DND-41 (cell line): ENCODE data around the gene CTAGE8.

Source experiments
- EZH2 ChIP-seq: IDR thresholded peaks from 3 replicates; pipeline ENCODE4 v1.6.1; 2012; ENCODE audit warnings: borderline replicate concordance, low read depth, mild to moderate bottlenecking, moderate library complexity, low read length, inconsistent platforms; ENCODE audit not compliant: severe bottlenecking
- TF ChIP-seq, protein P1 (sequence below): IDR thresholded peaks from 2 replicates; pipeline ENCODE4 v1.5.1; 2012; ENCODE audit warnings: borderline replicate concordance, low read length, moderate library complexity, mild to moderate bottlenecking; ENCODE audit not compliant: poor library complexity, severe bottlenecking; ENCODE audit errors: extremely low read depth

DNA sequence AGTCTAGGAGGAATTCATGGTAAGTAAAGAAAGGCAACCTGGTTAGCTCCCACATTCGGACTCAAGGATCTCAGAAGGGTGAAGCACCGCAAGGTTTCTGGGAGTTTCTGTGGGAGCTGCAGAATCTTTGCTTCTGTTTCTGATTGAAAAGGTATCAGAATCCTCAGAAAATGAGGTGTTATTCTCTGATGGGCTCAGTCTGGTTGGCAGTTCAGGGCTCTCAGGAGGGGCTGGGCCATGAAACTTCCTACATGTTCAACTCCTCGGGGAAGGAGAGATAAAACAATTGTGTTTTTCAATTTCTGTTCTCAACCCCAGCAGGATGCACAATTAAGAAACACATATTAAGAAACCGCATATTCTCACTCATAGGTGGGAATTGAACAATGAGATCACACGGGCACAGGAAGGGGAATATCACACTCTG, 13.6 kb downstream of the CTAGE8 start:
- no peak for TF ChIP-seq EZH2
- TF ChIP-seq, protein P1, sequence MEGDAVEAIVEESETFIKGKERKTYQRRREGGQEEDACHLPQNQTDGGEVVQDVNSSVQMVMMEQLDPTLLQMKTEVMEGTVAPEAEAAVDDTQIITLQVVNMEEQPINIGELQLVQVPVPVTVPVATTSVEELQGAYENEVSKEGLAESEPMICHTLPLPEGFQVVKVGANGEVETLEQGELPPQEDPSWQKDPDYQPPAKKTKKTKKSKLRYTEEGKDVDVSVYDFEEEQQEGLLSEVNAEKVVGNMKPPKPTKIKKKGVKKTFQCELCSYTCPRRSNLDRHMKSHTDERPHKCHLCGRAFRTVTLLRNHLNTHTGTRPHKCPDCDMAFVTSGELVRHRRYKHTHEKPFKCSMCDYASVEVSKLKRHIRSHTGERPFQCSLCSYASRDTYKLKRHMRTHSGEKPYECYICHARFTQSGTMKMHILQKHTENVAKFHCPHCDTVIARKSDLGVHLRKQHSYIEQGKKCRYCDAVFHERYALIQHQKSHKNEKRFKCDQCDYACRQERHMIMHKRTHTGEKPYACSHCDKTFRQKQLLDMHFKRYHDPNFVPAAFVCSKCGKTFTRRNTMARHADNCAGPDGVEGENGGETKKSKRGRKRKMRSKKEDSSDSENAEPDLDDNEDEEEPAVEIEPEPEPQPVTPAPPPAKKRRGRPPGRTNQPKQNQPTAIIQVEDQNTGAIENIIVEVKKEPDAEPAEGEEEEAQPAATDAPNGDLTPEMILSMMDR, result no peak
